GM21825 (cell line): Measurements from ENCODE around the gene GALNT16.

Experiments
- ATAC-seq: cut with Tn5 transposase; IDR thresholded peaks from one replicate; pipeline ENCODE4 v1.9.1; 2021; ENCODE audit warnings: mild to moderate bottlenecking, moderate library complexity; ENCODE audit not compliant: unreplicated experiment

The GALNT16 gene

GRCh38 chr14:69316449-69317101 is 56.6 kb downstream of the GALNT16 start:
- no peak for ATAC-seq

DNA sequence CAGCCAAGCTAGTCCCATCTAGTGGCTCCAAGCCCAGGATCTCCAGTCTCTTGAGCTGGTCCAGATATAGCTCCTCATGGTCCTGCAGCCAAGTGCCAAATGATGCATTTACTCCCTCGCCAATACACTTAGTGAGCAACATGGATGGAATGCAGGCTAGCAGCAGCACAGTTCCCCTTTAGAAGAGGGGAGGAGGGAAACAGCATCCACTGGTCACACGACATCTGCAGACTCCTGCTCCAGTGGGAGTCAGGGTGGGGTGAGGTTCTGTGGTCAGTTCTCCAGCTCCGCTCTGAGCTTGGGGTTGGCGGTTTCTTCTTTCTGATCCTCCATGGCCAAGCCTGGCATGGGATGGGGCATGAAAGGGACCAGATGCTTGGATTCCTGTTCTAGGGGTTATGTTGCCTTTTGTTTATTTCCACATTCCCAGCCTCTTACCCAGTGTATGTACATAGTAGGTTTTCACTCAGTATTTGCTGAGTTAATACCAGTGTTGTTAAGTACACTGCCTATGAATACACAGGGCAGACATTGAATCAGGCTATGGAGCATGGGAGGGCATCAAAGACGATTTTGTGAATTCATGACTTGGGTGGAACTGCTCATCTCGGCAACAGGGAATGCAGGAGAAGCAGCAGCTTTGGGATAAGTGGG is 57.3 kb downstream of the GALNT16 start:
- ATAC-seq, result no peak

DNA sequence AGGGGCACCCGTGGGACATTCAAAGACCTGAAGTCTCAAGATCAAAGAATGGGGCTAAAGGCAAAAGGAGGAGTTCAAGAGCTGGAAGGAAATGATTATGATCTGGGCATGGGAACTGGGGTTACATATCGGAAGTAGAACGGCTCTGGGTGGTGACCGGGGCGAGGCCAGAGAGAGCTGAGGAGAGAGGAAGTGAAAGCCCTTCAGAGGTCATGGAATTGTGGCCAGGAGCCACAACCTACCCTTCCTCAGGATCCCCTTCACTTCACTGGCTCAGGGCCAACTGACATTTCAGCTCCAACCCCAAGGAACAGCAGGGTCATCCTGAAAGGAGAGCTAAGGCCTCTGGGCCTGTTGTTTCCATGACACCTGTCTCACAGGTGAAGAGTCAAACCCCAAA is 57.8 kb downstream of the GALNT16 start:
- ATAC-seq, result no peak

DNA sequence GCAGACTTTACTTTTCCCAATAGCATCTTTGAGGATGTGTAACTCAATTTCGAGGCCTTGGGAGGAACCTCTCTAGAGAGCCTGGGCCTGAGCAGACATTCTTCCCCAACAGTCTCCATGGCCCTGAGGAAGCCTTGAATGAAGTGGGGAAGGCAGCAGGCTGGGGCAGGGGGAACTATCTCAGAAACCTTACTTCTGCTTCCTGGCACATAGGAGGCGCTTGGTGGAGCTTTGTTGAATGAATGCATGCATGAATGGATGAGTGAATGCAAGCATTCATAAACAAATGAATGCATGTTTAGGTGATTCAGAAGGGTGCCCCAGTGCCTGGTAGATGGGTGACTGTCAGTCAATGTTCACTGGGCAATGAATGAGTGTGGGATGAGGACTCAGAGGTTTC is 58.3 kb downstream of the GALNT16 start:
- no peak for ATAC-seq

- no peak for ATAC-seq
Observed at GRCh38 chr14:69318901-69319475, 59.0 kb downstream of the GALNT16 start.

- no peak for ATAC-seq
Observed at GRCh38 chr14:69319911-69320310, 60.0 kb downstream of the GALNT16 start.

DNA sequence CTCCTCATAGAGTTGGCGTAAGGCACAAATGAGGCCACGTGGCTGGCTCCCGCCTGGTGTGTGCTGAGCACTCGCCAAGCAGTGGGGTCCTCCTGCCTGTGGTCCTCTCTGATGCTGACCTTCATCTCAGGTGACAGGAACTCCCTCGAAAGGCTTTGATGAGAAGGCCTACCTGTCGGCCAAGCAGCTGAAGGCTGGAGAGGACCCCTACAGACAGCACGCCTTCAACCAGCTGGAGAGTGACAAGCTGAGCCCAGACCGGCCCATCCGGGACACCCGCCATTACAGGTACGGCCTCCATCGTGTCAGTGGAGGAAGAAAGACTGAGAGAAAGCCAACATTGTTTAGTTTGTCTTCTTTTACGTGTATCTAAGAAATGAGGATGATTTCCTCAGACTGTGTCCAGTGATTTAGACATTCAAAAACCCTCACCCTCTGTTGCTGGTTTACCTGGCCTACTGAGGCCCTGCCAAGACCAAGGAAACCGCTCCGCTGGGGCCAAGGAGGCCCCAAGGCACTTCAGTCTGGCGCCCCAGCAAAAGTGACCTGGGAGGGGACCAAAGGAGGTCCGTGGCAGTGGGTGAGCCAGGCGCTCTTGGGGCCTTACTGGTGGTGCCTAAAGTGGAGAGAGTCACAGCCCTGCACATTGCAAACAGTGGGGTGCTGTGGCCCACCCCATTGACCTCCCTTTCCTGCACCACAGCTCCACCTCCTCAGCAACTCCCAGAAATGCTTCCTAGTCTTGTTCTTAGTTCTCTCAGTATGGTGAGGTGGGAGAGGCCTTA is 60.8 kb downstream of the GALNT16 start:
- no peak for ATAC-seq

DNA sequence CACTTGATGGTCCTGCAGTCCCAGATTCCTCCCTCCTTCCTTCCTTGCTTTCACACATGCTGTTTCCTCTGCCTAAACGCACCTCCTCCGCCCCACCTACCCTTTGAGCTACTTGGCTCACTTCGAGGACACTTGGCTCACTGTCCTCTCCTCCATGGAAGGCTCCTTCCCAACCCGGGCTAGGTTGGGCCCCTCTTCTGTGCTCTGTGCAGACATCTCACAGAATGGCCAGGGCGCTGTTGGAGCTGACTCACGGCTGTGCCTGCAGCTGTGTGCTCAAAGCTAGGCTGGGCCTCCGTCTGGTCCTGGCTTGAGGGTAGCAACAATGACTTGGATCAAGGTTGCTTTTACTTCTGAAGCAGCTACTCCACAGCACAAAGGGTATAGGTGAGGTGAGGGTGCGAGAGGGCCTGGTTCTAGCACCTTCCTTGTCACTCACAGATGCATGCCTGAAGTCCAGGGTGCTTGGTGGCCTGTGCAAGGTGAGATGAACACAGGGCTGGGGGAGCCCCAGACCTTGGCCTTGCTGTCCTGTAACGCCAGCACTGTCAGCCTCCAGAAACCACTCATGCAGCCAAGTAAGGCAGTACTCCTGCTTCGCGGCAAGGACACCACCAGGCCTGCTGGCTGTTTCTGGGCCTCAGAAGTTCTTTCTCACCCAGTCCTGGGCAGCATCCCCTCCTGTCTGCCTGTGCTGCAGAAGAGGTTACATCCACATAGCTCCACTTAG is 61.8 kb downstream of the GALNT16 start:
- ATAC-seq, result no peak

DNA sequence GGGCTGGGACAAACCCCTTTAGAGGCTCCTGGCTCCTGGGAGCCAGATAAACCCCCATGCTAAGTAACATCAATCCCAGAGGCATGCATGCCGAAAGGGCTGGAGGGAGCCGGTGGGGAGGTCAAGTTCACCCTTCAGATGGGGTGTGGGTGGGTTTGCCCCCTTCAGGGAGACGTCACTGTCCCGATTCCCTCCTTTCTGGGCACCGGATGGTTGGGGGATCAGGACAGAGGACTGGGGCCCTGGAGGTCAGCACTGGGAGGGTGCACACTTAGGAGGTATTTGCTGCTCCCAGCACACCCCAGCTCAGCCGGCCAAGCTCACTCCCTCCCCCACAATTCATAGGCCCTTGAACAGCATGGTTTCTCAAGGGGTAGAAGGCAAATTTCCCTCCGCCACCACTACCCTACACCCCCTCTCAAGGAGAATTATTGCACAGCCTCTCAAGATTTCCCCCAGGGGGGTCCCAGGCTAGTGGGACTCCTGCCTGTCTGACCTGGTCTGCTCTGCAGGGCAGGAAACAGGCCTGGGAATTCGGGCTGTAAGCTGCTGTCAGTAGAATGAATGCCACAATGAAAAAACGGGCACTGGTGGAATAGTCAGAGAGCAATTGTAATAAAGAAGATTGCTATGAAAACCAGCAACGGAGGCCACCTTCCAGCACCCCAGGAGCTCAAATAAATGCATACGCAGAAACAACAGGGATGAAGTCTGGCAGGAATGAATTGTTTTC is 63.5 kb downstream of the GALNT16 start:
- no peak for ATAC-seq

GRCh38 chr14:69323999-69324282 is 64.0 kb downstream of the GALNT16 start:
- no peak for ATAC-seq

GRCh38 chr14:69324341-69324931 is 64.5 kb downstream of the GALNT16 start:
- no peak for ATAC-seq

DNA sequence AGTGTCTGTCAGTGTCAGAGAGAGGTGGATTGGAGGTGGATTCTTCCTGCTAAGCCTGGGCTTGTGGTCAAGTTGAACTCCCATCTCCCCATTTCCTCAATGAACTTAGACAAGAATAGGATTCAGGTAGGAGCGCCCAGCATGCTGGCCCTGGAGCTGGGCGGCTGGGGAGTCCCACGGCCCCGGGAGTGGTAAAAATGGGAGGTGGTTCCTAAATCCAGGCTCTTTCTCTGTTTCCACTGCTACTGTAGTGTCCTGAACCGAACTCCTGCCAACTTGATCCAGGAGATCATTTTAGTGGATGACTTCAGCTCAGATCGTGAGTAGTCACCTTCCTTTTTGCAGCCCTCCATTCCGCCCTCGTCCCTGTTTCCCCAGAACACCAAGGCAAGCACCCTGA is 65.1 kb downstream of the GALNT16 start:
- no peak for ATAC-seq

DNA sequence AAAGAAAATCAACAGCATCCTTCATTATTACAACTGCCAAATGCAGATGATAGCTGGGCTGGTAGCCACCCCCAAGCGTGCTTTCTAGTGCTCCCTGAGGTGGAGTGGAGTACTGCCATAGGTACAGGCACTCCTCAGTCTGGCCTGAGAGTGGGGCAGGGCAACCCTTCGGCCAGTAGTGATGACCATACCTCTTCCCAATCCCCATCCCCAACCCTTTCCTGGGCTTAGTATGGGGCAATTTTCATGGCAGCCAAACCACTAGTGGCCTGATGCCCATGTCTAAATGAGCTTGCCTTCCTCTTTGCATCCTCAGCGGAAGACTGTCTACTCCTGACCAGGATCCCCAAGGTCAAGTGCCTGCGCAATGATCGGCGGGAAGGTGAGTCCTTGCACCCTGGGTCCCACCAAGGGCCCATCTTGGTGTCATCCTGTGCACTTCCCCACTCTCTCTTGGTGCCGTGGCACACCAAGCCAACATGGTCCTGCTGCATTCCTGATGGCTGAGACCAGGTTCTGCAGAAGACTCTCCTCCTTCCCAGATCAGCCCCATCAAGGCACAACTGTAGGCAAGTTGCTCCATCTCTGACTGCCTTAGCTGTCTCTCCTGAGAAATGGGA is 65.8 kb downstream of the GALNT16 start:
- ATAC-seq, result no peak

- ATAC-seq, result no peak
Observed at GRCh38 chr14:69326611-69327010, 66.7 kb downstream of the GALNT16 start.

DNA sequence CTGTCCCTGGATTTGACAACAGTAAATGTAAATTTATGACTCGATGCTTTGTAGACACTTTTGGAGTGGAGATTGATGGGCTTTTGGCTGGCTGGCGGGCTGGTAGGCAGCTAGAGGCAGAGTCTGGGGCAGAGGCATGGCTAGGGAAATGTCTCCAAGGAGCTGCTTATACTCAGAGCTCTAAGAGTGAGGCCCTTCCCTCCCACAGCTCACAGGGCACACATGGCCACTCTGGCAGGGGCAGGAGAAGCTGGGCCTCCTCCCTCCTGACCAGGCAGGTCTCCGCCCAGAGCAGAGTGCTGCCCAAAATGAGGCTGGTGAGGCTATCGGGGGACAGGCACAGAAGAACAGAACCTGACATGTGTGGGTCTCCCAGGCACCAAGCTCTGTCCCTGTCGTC is 67.5 kb downstream of the GALNT16 start:
- no peak for ATAC-seq

- no peak for ATAC-seq
Observed at GRCh38 chr14:69328317-69328716, 68.4 kb downstream of the GALNT16 start.

DNA sequence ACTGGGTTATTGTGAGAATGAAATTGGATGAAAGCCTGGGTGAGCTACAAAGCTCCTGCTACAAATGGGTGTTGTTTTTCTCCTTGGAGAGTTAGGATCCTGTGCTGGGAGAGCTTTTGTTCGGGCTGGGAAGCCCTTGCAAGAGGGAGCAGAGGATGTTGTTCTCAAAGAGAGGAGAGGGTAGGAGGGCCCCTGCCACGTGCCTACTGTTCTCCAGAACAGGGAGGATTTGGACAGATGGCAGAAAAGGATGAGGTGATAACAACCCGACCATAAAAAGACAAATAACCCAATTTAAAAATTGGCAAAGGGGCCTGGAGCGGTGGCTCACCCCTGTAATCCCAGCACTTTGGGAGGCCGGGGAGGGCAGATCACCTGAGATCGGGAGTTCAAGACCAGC is 68.8 kb downstream of the GALNT16 start:
- no peak for ATAC-seq

DNA sequence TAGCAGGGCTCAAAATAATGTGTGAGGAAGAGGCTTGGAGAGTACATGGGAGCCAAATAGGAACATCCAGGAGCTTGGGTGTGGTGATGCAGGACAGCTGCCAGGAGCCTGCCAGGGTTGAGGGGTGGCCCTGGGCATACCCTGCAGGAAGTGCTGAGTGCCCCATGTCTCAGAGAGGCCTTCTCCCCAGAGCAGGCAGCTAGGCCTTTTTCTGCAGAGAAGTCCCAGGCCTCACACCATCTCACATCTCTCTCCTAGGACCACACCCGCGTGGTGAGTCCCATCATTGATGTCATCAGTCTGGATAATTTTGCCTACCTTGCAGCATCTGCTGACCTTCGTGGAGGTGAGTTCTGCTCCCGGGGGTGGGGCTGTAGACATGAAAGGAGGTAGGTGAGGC is 71.2 kb downstream of the GALNT16 start:
- no peak for ATAC-seq

GRCh38 chr14:69332782-69333395 is 72.9 kb downstream of the GALNT16 start:
- ATAC-seq, result no peak
